GM20431 (cell line): ENCODE data around the gene XYLB.
"Not testable (repeated sequence)": the region's sequence is repeated elsewhere in the genome, so short reads cannot be mapped to it uniquely, and the experiment has no call there.

ENCODE experiments used
- in situ Hi-C: fragments of 300-500 bp; cut with MseI, MboI; formaldehyde crosslinking; loops from one replicate; pipeline ENCODE4 v1.15.0; 2020; ENCODE audit warnings: low sequenced_read_pairs; ENCODE audit not compliant: unreplicated experiment

The XYLB gene

GRCh38 chr3:38346587-38347410 lies at the start of gene XYLB:
Gene XYLB, plus strand, starts transcription at chr3:38346785. Its CDS starts 84 bp downstream, at chr3:38346869.
- in situ Hi-C loops: loop anchor here (10.0 kb wide), 1 partner anchor 138 kb away; no protein-coding TSS in a partner anchor

- in situ Hi-C loops: not testable (repeated sequence)
Measured at GRCh38 chr3:38297053-38297452, 49.5 kb upstream of the XYLB start.

DNA sequence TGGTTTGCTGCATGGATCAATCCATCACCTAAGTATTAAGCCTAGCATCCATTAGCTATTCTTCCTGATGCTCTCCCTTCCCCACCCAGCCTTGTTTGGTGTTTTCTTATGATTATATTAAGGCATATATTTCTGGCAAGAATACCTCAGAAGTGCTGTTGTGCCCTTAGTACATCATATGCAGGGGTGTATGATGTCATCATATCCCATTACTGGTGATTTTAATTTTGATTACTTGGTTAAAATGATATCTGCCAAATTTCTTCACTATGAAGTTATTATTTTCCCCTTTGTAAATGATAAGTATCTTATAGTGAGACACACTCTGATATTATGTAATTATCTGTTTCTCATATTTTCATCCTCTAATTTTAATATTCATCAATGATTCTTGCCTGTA lies 49.0 kb upstream of the XYLB start:
- in situ Hi-C loops: no loop called here

GRCh38 chr3:38297947-38298711 lies 48.5 kb upstream of the XYLB start:
- in situ Hi-C loops: no loop called here

DNA sequence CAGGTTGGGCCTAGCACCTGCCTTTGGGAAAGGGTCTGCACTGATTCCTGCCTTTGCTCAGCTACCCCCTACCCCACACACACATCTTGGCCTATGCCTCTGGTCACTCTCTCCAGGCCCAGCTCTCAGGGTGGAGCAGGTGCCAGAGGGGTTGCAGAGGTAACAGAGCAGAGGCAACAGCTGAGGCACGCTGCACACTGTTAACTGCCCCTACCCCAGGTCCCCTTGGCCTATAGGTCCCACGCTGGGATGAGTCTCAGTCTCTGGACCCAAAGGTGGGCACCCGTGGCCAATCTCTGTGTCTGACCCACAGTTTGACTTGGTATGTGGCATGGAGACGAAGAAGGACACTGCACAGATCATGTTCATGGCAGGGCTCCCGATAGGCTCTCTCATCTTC lies 39.6 kb upstream of the XYLB start:
- in situ Hi-C loops: no loop called here

DNA sequence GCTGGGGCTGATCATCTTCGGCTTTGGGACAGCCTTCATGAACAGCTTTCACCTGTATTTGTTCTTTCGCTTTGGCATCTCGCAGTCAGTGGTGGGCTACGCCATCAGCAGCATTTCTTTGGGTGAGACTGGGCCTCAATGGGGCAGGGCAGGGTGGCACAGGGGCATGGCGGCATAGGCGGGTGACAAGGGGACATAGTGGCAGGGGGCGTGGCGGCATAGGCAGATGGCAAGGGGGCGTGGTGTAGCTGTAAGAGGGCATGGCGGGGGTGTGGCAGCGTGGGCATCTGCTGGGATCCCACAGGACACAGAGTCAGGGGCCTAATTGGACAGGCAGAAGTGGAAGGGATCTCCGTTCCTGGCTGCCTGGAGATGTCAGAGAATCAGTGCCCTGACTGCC lies 39.0 kb upstream of the XYLB start:
- in situ Hi-C loops: no loop called here

GRCh38 chr3:38308456-38308855 lies 38.1 kb upstream of the XYLB start:
- in situ Hi-C loops: no loop called here

GRCh38 chr3:38311476-38311875 lies 35.1 kb upstream of the XYLB start:
- in situ Hi-C loops: no loop called here

DNA sequence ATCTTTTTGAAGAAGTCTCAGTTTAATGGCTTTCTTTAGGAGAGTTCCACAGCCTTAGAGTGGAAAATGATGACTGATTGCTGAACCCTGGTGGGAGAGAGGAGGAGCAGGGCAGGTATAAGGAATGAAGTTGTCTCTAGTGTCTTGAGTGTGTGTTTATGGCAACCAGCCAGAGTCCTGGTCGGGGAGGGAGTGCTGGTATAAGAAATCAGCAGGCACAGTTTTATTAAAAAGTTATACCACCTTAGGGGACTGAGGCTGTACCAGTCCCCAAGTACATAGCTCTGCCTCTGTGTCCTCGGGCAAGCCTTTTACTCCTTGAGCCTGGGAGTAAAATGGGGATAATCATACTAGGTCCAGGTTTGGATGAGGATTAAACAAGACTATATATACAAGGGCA lies 34.6 kb upstream of the XYLB start:
- in situ Hi-C loops: no loop called here

GRCh38 chr3:38312356-38312755 lies 34.2 kb upstream of the XYLB start:
- in situ Hi-C loops: no loop called here

GRCh38 chr3:38313263-38313662 lies 33.3 kb upstream of the XYLB start:
- in situ Hi-C loops: no loop called here

- in situ Hi-C loops: no loop called here
Measured at GRCh38 chr3:38313695-38314094, 32.9 kb upstream of the XYLB start.

DNA sequence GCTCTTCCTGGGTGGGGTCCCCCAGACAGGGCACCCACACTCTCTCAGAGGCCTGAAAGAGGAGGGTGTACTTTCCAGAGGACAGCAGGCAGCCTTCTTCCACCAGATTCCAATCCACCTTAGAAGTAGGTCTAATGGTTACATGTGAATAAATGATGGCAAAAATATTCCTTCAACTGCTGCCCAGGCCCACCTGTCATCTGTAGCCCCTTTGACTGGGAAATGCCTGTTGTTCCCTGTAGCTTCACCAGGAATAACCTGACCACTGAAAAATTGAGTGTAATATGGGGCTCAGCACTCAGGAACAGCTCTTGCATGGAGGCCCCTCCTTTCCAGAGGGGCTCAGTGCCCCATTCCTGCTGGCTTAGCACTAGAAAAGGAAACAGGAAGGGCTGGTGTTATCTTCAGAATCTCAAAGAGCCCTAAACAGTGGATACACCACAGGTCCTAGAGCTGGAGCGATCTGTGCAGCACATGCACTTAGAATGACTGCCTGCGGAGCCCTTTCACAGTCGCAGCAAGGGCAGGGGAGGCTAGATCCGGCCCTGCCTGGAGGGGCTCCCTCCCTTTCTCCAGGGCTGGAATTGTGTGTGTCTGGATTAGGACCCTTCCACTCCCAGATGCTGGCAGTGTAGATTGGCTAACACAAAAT lies 32.3 kb upstream of the XYLB start:
- in situ Hi-C loops: no loop called here

DNA sequence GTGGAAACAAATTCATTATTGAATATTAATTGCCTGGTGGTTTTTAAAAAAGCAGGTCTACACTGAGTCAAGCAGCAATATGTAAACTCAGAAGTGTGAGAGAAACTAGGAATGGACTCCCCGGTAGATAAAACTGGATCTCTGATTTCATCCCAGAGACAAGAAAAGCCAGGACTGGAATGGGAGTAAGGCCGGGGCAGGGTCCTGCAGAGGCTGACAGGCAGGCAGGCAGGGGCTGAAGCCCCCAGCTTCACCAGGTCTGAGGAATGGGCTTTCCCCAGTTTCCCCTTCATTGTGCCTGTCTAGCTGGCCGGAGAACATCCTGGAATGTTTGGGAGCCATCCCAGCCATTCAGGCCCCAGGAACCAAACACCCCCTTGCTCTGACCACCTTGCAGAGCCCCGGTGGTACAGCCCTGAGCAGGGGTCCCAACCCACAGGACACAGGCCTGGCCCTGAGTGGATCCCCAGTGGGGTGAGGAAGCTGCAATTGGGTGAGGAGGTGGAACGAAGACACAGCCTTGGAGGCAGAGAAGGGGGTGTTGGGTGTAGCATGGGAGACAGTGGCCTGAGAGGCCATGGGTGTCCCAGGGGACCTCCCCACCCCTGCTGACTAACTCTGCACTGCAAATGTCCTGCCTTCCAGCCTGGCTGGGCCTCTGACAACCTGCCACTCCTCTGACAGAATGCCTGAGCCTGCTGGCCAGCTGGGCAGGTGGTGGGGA lies 31.7 kb upstream of the XYLB start:
- in situ Hi-C loops: no loop called here

DNA sequence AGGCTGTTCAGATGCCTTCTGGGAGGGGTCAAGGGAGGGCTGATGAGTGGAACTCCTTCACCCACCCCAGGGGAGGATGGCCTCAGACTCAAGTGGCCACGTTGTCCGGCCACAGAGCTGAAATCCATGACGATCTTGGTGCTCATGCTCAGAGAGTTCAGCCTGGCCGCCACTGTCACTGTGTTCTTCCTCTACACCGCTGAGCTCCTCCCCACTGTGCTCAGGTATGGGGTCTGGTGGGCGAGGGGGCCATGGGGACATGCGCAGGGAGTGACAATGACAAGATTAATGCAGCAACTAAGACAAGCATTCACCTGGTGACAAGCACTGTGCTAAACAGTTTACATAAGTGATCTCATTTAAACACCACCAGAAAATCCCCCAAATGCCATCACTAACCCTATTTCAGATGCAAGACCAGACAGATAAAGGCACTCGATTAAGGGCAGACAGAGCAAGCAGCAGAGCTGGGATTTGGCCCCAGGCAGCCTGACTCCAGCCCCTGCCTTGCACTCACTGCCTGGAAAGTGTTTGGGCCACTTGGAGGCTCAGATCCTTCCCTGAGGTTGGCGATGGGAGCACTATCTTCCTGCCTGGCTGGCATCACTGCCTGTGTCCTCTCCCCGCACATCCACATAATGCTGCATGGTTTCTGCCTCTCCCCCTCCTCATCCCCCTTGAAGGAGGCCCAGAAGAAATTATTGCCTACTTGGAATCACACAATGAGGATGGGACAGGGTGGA lies 30.9 kb upstream of the XYLB start:
- in situ Hi-C loops: no loop called here

DNA sequence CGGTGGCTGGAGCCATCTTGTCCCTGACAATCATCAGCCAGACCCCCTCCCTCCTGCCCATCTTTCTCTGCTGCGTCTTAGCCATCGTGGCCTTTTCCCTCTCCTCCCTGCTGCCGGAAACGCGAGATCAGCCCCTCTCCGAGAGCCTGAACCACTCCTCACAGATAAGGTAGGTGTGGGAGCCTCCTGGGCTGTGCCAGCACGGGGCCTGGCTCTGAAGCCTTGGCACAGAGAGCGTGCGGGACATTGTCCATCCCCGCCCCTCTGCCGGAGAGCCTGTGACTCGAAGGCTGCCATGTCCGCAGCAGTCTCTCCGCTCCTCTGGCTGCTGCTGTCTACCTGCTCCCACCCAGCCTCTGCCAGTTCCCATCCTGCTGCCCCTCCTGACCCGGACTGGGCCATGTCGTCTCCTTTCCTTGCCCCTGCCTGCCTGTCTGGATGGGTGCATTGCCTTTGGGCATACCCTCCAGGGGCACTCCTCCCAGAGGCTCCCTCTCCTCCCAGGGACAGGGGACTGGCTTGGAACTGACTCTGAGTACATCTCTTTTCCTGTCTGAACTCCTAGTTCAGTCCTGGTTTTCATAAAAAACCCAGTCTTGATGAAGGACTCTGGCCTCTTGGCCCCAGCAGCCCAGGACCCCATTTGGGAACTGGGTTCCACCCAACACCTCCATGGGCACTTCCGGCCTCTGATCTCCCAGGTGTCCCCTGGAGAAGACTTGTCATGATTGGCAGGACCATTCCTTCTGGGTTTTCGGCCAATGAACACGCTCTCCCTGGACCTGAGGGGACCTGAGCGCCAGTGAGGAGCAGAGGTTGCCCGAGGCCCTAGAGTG lies 30.0 kb upstream of the XYLB start:
- in situ Hi-C loops: no loop called here

- in situ Hi-C loops: no loop called here
Measured at GRCh38 chr3:38317192-38317759, 29.3 kb upstream of the XYLB start.
